LHCN-M2 (cell line): ENCODE results near the gene NDUFB3. TPM values are rescaled to one million over a fixed set of nuclear protein-coding genes. Genes with fewer than 3 reads are reported as not detected.
"Not testable (repeated sequence)": the region's sequence is repeated elsewhere in the genome, so short reads cannot be mapped to it uniquely, and the experiment has no call there.

ENCODE experiments used
- DNase-seq: peaks from one replicate; pipeline ENCODE4 v3.0.0-alpha.2; 2012; ENCODE audit warnings: low read depth
- total RNA-seq: library from RNA; depleted of rRNA; stranded (reverse); fragments of >200 nt; gene quantifications from 2 replicates; pipeline ENCODE4 v1.2.3, GENCODE V29; 2014

The NDUFB3 gene
- total RNA-seq, 1 experiment from 2014 or later, result 89.9 TPM

DNA sequence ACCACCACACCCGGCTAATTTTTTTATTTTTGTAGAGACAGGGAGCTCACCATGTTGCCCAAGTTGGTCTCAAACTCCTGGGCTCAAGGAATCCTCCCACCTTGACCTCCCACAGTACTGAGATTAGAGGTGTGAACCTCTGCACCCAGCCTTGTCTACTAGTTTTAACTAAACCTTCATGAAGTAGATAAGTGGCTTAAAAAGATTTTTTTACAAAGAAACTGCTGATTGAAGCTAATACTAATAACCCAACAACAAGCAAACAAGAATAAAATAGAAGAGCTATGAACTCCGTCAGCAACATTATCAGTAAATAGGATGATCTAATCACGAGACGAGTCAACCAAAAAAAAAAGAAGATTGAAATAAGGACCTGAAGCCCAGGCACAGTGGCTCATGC is 18.8 kb downstream of the NDUFB3 start:
- DNase-seq, result no peak

DNA sequence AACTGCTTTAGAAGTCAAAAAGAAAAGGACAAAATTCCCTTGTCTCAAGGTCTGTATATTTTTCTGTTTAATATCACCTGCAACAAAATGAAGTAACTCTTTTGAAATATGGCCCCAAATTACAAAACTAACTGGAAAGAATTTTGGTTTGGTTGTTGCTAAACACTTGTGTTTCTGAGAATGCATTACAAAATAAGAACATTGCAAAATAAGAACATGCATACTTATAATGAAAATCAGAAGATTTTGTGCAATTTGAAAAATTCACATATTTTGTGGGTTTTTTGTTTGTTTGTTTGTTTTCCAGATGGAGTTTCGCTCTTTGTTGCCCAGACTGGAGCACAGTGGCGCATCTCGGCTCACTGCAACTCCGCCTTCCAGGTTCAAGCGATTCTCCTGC is 21.8 kb downstream of the NDUFB3 start:
- DNase-seq, result peak; percentile 14

DNA sequence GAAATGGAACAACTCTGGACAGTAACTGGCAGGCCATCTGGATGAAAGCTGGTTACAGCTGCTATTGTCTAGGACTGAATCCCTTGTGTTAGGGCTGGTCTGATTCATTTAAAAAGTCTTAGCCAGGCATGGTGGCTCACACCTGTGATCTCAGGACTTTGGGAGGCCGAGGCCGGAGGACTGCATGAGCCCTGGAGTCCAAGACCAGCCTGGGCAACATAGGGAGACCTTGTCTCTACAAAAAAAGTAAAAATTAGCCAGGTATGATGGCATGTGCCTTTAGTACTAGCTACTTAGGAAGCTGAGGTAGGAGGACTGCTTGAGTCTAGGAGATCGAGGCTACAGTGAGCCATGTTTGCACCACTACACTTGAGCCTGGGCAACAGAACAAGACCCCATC is 28.7 kb downstream of the NDUFB3 start:
- no peak for DNase-seq

DNA sequence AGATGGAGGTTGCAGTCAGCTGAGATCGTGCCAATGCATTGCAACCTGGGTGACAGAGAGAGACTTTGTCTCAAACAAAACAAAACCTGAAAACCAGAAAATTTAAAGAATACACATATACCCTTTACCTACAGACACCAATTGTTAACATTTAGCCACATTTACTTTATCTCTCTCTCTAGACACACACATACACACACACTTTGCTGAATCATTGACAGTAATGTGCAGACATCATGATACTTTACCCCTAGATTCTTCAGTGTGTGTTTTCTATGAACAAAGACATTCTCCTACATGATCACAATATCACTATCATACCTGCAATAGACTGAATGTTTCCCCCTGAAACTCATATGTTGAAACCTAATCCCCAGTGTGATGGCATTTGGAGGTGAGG is 34.0 kb downstream of the NDUFB3 start:
- no peak for DNase-seq

DNA sequence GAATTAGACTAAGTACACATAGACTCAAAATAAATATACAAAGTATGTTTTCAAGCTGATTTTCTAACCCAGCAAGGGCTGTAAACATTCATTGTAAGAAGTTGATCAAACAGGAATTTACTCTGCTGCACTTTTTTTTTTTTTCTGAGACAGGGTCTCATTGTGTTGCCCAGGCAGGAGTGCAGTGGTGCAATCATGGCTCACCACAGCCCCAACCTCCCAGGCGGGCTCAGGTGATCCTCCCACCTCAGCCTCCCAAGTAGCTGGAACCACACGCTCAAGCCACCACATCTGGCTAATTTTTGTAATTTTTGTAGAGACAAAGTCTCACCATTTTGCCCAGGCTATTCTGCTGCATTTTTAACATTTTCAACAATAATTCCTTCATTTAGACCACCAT is 35.8 kb downstream of the NDUFB3 start:
- no peak for DNase-seq

DNA sequence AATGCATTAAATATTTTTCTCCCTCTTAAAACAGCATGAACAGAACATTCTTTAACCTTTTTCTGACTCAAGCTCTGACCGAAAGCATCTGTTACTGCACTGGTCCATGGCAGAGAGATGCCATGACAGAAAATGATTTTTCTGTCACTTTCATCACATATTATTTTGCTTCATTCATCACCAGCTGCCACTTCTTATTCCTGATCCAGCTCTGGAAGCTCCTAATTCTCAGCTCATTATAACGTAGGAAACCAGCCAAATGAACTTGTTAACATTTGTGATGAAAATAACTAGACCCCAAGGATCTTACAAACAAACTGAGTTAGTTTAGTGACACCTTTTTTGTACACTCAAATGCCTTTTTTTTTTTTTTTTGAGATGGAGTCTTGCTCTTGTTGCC is 36.5 kb downstream of the NDUFB3 start:
- DNase-seq, result no peak

DNA sequence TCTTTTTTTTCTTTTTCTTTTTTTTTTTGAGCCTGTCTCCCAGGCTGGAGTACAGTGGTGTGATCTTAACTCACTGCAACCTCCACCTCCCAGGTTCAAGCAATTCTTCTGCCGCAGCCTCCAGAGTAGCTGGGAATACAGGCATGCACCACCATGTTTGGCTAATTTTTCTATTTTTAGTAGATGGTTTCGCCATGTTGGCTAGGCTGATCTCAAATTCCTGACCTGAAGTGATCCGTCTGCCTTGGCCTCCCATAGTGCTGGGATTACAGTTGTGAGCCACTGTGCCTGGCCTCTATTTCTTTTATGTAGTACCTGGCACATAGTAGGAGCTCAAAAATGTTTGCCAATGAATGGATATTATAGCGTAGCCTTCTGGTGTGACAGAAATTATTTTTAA is 37.4 kb downstream of the NDUFB3 start:
- DNase-seq, result no peak

DNA sequence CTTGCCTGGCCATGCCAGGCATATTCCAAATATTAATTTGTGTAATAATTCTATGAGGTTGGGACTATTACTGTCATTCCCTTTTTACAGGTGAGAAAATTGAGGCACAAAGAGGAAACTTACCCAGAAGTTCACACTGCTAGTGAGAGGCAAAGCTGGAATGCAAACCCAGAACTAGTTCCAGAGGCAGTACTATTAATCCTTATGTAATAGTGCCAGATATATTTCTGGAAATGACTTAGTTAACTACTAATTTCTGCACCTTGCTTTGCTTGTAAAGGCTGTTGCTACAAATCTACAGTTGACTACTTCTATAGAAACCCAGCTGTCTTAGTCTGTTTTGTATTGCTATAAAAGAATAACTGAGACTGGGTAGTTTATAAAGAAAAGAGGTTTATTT is 38.8 kb downstream of the NDUFB3 start:
- DNase-seq, result no peak

DNA sequence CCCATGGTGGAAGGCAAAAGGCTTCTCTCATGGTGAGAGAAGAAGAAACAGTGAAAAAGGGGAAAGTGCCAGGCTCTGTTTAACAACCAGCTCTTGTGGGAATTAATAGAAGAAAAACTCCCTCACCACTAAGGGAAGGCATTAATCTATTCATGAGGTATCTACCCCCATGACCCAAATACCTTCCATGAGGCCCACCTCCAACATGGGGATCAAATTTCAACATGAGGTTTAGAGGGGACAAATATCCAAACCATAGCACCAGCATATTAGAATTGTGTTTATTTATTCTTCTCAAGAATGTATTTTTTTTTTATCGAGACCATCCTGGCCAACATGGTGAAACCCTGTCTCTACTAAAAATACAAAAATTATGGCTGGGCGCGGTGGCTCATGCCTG is 39.3 kb downstream of the NDUFB3 start:
- no peak for DNase-seq

DNA sequence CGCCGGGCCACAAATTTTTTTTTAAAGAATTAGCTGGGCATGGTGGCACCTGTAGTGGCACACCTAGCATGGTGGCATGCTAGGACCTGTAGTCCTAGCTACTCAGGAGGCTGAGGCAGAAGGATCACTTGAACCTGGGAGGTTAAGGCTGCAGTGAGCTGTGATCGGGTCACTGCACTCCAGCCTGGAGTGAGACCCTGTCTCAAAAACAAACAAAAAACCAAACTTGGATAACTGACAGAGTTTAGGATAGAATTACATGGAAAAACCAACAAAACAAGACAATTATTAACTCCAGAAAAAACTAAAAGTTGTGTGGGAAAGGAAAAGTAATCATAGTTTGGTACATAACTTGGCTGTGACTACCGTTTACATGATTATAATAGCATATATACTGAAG is 42.5 kb downstream of the NDUFB3 start:
- no peak for DNase-seq

DNA sequence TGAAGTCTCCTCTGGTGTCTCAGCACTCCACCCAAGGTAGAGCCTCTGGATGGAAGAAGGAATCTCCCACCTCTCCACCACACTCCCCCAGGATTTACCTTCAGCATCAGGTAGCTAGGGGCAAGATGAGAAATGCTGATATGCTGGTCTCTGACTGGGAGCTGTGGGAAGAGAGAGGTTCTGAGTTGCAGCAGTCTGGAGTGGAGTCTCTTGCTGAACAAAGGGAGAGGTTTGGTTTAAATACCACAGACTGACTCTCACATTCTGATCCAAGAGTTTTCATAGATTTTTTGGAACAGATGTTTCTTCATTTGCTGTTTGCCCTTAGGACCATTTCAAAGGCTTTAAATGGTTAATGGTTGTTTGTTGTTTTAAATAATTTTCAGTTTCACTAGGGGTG is 43.0 kb downstream of the NDUFB3 start:
- DNase-seq, result peak; percentile 34

DNA sequence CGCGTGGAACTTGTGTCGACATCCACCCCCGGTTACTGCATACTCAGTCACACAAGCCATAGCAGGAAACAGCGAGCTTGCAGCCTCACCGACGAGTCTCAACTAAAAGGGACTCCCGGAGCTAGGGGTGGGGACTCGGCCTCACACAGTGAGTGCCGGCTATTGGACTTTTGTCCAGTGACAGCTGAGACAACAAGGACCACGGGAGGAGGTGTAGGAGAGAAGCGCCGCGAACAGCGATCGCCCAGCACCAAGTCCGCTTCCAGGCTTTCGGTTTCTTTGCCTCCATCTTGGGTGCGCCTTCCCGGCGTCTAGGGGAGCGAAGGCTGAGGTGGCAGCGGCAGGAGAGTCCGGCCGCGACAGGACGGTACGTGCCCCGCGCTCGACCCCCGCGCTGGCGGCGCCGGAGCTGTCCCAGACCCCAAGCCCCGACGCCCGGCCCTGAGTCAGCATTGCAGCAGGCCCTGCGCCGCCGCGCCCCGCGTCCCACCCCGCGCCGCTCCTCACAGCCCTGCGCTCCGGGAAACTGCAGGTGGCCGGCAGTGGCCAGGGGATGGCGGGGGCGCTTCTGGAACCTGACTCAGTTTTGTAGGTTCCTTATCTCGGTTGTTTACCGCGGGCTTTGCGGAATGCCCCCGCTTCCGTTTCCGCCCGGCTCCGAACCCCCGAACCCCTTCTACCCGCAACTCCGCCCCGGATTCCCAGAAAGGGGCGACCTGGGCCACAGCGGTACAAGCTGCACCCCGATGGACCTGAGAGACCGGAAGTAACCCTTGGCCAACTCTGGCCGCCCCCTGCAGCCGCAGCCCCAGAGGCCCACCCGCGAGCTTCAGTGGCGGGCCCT is 44.5 kb downstream of the NDUFB3 start, which contains the start of gene CFLAR:
TSS of gene CFLAR (plus strand) at position 50 of the 844 bp plus-strand sequence. CDS start 13,702 bp downstream, outside the sequence.
- peak; percentile 85 for DNase-seq

DNA sequence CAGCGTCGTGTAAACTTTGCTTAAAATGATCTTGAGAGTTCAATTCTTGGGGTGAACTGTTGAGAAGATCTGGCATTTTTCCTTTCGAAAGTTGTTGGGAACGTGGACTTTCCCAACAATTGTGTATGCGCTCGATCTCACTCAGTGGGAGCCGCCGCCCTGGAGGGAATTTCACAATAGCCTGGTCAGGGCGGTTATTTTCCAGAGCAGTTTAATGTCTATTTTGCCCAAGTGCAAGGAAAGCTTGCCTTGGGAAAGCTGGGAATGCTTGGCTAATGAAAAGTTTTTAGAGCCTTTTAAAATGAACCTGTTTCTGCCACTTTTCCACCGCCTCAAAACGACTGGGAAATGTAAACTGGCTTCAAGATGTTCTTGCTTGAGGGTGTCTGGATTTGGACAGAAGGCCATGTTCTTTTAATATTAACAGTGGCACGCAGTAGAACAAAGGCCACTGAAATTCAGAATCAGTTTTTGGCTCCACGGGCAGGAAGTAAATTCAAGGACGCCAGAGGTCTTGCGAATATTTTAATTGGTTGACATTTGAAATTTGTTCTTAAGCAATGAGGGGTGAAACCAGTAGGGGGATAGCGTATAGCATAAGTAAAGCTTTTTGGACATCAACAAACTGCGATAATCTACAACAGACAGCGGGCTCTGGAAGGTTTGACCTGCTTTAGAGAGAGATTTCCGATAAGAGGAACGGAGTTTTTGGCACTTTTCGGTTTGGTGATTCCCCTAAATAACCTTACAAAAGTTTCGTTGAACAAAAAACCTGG is 45.3 kb downstream of the NDUFB3 start:
- peak; percentile 88 for DNase-seq

DNA sequence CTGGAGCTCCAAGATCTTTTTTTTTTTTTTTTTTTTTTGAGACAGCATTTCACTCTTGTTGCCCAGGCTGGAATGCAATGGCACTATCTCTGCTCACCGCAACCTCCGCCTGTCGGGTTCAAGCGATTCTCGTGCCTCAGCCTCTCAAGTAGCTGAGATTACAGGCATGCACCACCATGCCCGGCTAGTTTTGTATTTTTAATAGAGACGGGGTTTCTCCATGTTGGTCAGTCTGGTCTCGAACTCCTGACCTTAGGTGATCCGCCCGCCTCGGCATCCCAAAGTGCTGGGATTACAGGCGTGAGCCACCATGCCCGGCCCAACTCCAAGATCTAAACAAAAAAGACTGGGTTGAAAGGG is 45.9 kb downstream of the NDUFB3 start:
- not testable (repeated sequence) for DNase-seq

DNA sequence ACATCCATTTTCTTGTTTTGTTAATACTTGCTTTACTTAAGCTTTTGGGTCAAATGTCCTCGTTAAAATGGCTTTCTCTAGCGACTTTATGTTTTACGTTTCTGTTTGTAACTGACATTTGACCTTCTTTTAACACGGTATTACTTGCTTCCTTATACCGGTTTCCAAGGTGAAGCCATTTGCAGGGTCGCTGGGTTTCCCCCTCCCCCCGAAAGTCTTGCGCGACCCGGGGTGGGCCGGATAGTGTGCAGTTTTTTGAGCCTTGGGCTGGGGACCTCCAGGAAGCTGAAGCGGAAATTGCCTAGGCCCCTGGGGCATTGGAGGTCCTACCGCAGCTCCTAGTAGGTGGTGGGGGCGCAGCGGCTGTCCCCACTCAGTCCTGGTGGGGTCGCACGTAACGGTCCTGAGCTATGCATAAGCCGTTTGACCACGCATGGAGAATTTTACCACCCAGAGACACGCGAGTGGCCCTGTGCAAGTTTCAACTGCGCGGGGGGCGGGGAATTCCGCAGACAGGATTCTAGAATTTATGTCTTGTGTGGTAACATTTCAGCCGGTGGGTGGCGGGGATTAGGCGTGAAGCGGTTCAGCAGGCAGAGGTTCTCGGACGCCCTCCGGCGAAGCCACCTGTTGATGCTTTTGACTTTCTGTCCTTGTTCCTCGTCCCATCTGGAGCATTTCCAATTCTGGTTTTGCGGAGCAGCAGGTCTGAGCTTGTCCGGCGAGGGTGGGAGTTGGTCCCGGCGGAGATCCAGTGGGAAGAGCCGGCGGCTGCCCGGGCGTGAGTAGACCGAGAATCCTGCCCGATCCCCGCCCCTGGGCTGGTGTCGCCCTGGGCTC is 46.5 kb downstream of the NDUFB3 start:
- peak; percentile 93 for DNase-seq

DNA sequence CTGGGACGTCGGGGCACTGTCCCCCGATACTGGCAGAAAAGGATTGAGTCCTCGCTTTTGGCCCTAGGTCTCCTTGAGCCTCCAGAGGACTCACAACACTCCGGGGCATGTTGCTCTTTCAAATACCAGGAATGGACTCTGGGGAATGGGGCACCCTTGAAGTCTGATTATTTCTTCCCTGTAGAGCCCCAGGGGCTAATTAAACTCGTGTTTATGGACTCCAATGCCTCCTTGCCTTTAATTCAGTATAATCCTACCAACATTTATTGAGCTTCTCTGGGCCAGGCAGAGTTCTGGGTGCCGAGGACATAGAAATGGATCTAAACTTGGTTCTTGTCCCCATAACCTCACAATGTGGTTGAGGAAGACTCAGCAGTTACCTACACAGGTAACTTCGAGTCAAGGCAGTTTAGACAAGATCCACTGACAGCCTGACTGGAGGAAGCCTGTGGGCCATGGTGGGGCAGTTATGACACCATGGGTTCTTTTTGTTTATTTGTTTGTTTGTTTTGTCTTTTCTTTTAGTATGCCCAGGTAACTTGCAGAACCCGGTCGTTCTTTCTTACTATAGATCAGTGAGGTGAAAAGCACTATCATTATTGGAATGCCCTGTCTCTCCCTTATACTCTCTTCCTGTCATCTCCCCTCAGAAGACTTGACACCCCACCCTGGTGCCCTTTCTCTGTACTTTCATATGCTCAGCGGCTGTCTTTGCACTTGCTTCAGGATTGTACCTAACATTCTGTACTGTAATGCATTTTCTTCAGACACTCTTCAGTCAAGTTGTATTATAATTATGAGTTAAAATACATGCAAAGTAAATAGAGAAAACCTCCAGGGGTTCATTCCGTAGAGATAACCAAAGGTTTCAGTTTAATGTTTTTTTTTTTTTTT is 47.4 kb downstream of the NDUFB3 start:
- peak; percentile 61 for DNase-seq

DNA sequence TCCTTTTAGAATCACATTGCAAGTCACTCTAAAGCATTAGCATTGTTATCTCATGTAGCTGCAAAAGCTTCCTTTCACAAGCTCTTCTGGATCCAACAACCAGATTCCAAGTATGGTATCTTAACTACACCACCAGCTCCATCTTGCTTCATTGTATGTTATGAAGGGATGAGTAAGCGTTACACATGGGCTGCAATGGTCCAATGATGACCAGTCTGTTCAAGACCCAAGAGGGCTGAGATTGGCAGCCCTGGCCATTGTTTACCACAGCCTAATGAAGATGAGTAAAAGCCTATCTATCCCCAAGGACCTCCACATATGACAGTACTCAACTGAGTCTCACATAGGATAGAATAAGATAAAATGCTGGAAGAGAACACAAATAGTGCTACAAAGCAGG is 50.5 kb downstream of the NDUFB3 start:
- peak; percentile 43 for DNase-seq

DNA sequence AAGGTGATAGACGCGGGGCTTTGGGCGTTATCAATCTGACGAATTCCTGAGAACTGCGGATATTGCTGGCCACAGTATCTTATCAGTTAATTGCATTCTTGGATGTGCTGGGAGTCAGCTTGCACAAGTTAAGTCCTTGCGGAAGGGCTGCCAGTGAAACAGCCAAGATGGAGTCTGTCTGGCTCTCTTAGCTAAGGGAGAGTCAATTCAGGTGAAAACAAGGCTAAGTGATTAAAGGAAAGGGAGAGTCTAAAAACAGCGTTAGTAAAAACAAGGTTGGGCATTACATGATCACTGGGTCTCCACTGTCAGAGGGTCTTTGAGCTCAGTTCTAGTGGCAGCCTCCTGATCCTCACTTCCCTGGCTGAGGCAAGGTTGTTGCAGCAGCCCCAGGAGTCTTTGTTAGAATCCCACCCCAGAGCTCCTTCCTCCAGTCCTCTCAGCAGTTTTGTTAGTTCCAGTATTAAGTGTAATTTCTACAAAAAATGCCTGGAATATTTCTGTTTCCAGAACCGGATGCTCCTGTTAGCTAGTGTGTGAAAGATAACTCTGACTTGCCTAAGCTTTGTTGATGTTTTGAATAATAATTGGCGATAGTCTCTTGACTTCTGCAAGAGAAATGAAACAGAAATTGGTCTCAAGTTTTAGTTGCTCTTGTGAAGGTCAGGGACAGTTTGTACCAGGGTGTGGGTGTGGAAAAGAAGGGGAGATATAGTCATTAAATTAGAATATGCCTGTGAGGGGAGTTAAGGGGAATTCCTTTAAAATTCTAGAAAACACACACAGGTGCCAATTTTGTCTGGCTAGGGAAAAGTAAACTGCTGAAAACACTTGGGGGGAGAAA is 54.7 kb downstream of the NDUFB3 start:
- peak; percentile 52 for DNase-seq

DNA sequence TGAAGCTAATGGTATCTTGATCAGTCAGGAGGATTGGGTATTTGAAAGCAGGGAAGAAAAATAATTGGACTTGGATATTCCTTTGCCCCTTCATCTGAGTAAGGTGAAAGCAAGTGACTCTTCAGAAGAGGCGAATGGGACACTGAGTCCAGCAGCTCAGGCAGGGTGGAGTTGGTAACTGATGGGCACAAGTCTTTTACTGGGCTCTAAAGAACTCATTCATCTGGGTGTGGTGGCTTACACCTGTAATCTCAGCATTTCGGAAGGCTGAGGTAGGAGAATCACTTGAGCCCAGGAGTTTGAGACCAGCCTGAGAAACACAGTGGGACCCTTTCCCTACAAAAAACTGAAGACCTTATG is 55.3 kb downstream of the NDUFB3 start:
- DNase-seq, result no peak

DNA sequence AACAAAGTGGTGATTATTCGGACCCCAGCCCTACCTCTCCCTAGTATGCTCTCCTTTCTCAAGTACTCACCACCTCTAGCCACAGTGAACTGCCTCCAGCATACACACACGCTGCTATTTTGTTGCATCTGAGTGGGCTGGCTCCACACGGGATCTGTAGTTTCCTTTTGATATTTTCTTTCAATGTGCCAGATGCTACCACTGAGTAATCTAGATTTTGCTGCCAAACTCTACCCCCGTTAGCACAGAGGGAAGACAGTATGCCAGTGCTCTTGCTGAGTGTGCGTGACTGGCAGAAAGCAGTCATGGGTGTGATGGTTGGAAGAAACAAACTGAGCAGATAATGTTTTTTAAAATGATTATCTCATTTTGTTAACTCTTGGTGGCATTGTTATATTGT is 55.8 kb downstream of the NDUFB3 start:
- peak; percentile 96 for DNase-seq
